ENCODE data around the gene COL13A1.

Gene COL13A1

GRCh38 chr10:69759641-69760040 lies 42.1 kb upstream of the COL13A1 start:
- no peak overlapping the region for H3K4me3 ChIP-seq (ENCODE audit: low read depth, low read length)
- TF ChIP-seq CTCF (IDR thresholded peaks at IDR 0.05; ENCODE audit: low read depth, low read length, missing control alignments): no peak
- DNase-seq (ENCODE audit: low read depth): no peak

GRCh38 chr10:69760072-69760471 lies 41.6 kb upstream of the COL13A1 start:
- H3K4me3 ChIP-seq (ENCODE audit: low read depth, low read length): no peak overlapping the region
- TF ChIP-seq CTCF (IDR thresholded peaks at IDR 0.05; ENCODE audit: low read depth, low read length, missing control alignments): no peak
- no peak for DNase-seq (ENCODE audit: low read depth)

- no peak for TF ChIP-seq CTCF (IDR thresholded peaks at IDR 0.05; ENCODE audit: low read depth, low read length, missing control alignments)
- H3K4me3 ChIP-seq (ENCODE audit: low read depth, low read length): no peak overlapping the region
- no peak for DNase-seq (ENCODE audit: low read depth)
These were observed 40.4 kb upstream of the COL13A1 start for GRCh38 chr10:69761320-69761719.

- no peak for DNase-seq (ENCODE audit: low read depth)
- TF ChIP-seq CTCF (IDR thresholded peaks at IDR 0.05; ENCODE audit: low read depth, low read length, missing control alignments): no peak
- H3K4me3 ChIP-seq (ENCODE audit: low read depth, low read length): no peak overlapping the region
These were observed 35.4 kb upstream of the COL13A1 start for GRCh38 chr10:69766161-69766910.

GRCh38 chr10:69767793-69768192 lies 33.9 kb upstream of the COL13A1 start:
- no peak for DNase-seq (ENCODE audit: low read depth)
- TF ChIP-seq CTCF (IDR thresholded peaks at IDR 0.05; ENCODE audit: low read depth, low read length, missing control alignments): no peak
- H3K4me3 ChIP-seq (ENCODE audit: low read depth, low read length): no peak overlapping the region

GRCh38 chr10:69768386-69768785 lies 33.3 kb upstream of the COL13A1 start:
- no peak for DNase-seq (ENCODE audit: low read depth)
- no peak overlapping the region for H3K4me3 ChIP-seq (ENCODE audit: low read depth, low read length)
- TF ChIP-seq CTCF (IDR thresholded peaks at IDR 0.05; ENCODE audit: low read depth, low read length, missing control alignments): no peak

GRCh38 chr10:69769395-69769992 lies 32.2 kb upstream of the COL13A1 start:
- H3K4me3 ChIP-seq (ENCODE audit: low read depth, low read length): no peak overlapping the region
- TF ChIP-seq CTCF (IDR thresholded peaks at IDR 0.05; ENCODE audit: low read depth, low read length, missing control alignments): no peak
- no peak for DNase-seq (ENCODE audit: low read depth)

Measured in GM12864 (cell line).